Liver (tissue), 9 donors: ENCODE data around the gene ERBB4. TPM values are rescaled to one million over a fixed set of nuclear protein-coding genes. Genes with fewer than 3 reads are reported as not detected.

Experiments
- DNase-seq: peaks from one replicate; pipeline ENCODE4 v3.0.0-alpha.2; 2017; ENCODE audit warnings: low spot score
- H3K27ac ChIP-seq, 2 donors: one replicate each; pipeline ENCODE4 v1.7.0; 2013; ENCODE audit warnings: inconsistent platforms in 2 of 2, low read length in 2 of 2, control low read depth in 1 of 2, low read depth in 1 of 2, mild to moderate bottlenecking in 1 of 2
- H3K27me3 ChIP-seq, 4 donors: one replicate each; pipeline versions ENCODE4 v1.6.1 to v1.7.0; 2013; ENCODE audit warnings: low read length in 3 of 4, inconsistent platforms in 1 of 4, mild to moderate bottlenecking in 1 of 4, moderate library complexity in 1 of 4; ENCODE audit not compliant: control insufficient read depth in 4 of 4, insufficient read depth in 4 of 4
- H3K36me3 ChIP-seq, 4 donors: one replicate each; pipeline versions ENCODE4 v1.6.1 to v1.7.0; 2013; ENCODE audit warnings: low read length in 3 of 4, mild to moderate bottlenecking in 3 of 4, low read depth in 1 of 4, moderate library complexity in 1 of 4; ENCODE audit not compliant: control insufficient read depth in 4 of 4, insufficient read depth in 3 of 4
- H3K4me1 ChIP-seq, 4 donors: one replicate each; pipeline versions ENCODE4 v1.6.1 to v1.7.0; 2013; ENCODE audit warnings: low read length in 3 of 4, mild to moderate bottlenecking in 3 of 4, moderate library complexity in 1 of 4; ENCODE audit not compliant: control insufficient read depth in 4 of 4, insufficient read depth in 4 of 4
- H3K4me3 ChIP-seq, 3 donors: one replicate each; pipeline versions ENCODE4 v1.6.1 to v1.7.0; 2013; ENCODE audit warnings: low read length in 3 of 3, control low read depth in 1 of 3, low read depth in 1 of 3, mild to moderate bottlenecking in 1 of 3
- H3K9ac ChIP-seq, 2 donors: one replicate each; pipeline ENCODE4 v1.7.0; 2013; ENCODE audit warnings: low read length in 2 of 2, mild to moderate bottlenecking in 2 of 2, moderate library complexity in 2 of 2, control low read depth in 1 of 2, low read depth in 1 of 2
- H3K9me3 ChIP-seq, 4 donors: one replicate each; pipeline versions ENCODE4 v1.6.1 to v1.7.0; 2013; ENCODE audit warnings: low read length in 3 of 4; ENCODE audit not compliant: control insufficient read depth in 4 of 4
- CTCF ChIP-seq: fragments of 150-350 bp; IDR thresholded peaks from 2 replicates; pipeline ENCODE4 v1.5.1; 2017; ENCODE audit warnings: improper control_type of control experiment, low read depth, low read length; ENCODE audit not compliant: missing input control
- EGR1 ChIP-seq, 2 donors: IDR thresholded peaks; 2 replicates each; pipeline ENCODE4 v1.6.1; 2016 to 2018; ENCODE audit warnings: antibody characterized with exemption in 2 of 2, low read depth in 2 of 2
- FOXA1 ChIP-seq: IDR thresholded peaks from 2 replicates; pipeline ENCODE4 v1.6.1; 2016; ENCODE audit warnings: antibody characterized with exemption
- FOXA2 ChIP-seq: IDR thresholded peaks from 2 replicates; pipeline ENCODE4 v1.6.1; 2016; ENCODE audit warnings: antibody characterized with exemption
- GABPA ChIP-seq, 2 donors: IDR thresholded peaks in 1 of 2; conservative IDR thresholded peaks in 1 of 2; 2 replicates each; pipeline ENCODE4 v1.6.1; 2016; ENCODE audit warnings: antibody characterized with exemption in 2 of 2, mild to moderate bottlenecking in 1 of 2, moderate library complexity in 1 of 2
- HNF4A ChIP-seq, 2 donors: conservative IDR thresholded peaks; 2 replicates each; pipeline ENCODE4 v1.6.1; 2016; ENCODE audit warnings: antibody characterized with exemption in 2 of 2, mild to moderate bottlenecking in 2 of 2
- HNF4G ChIP-seq: IDR thresholded peaks from 2 replicates; pipeline ENCODE4 v1.6.1; 2016; ENCODE audit warnings: antibody characterized with exemption
- JUND ChIP-seq, 2 donors: IDR thresholded peaks; 2 replicates each; pipeline ENCODE4 v1.6.1; 2016; ENCODE audit warnings: antibody characterized with exemption in 2 of 2
- MAX ChIP-seq: IDR thresholded peaks from 2 replicates; pipeline ENCODE4 v1.6.1; 2016; ENCODE audit warnings: antibody characterized with exemption
- NR2F2 ChIP-seq: IDR thresholded peaks from 2 replicates; pipeline ENCODE4 v1.6.1; 2016; ENCODE audit warnings: antibody characterized with exemption
- RAD21 ChIP-seq, 2 donors: IDR thresholded peaks; 2 replicates each; pipeline ENCODE4 v1.6.1; 2016; ENCODE audit warnings: antibody characterized with exemption in 2 of 2, mild to moderate bottlenecking in 2 of 2
- REST ChIP-seq: IDR thresholded peaks from 2 replicates; pipeline ENCODE4 v1.6.1; 2016; ENCODE audit warnings: antibody characterized with exemption, mild to moderate bottlenecking
- RXRA ChIP-seq, 2 donors: IDR thresholded peaks; 2 replicates each; pipeline ENCODE4 v1.6.1; 2017 to 2018; ENCODE audit warnings: antibody characterized with exemption in 2 of 2, mild to moderate bottlenecking in 1 of 2
- SP1 ChIP-seq: IDR thresholded peaks from 2 replicates; pipeline ENCODE4 v1.6.1; 2018; ENCODE audit warnings: antibody characterized with exemption, mild to moderate bottlenecking
- TAF1 ChIP-seq: conservative IDR thresholded peaks from 2 replicates; pipeline ENCODE4 v1.6.1; 2016; ENCODE audit warnings: antibody characterized with exemption, mild to moderate bottlenecking
- YY1 ChIP-seq: IDR thresholded peaks from 2 replicates; pipeline ENCODE4 v1.6.1; 2016; ENCODE audit warnings: antibody characterized with exemption, mild to moderate bottlenecking
- ZBTB33 ChIP-seq: IDR thresholded peaks from 2 replicates; pipeline ENCODE4 v1.6.1; 2016; ENCODE audit warnings: antibody characterized with exemption
- WGBS: extraction: QIAGEN DNeasy Blood & Tissue Kit; methylation state at CpG from one replicate; pipeline ENCODE4 v1.1.7; 2013; 5-methylcytosine and 5-hydroxymethylcytosine counted together
- polyA plus RNA-seq, 2 donors: library from polyadenylated mRNA; stranded (reverse) in 1 of 2; unstranded in 1 of 2; fragments of 200-250 nt in 1 of 2; fragments of >200 nt in 1 of 2; fragmentation: Nextera tagmentation in 1 of 2; extraction: Ambion mirVana in 1 of 2; gene quantifications; one replicate each; pipeline versions ENCODE4 v1.2.1 to v1.2.3, GENCODE V29; 2013 to 2015
- total RNA-seq, 2 donors: library from RNA; depleted of rRNA; stranded (reverse); fragments of >200 nt; gene quantifications; one replicate each; pipeline ENCODE4 v1.2.3, GENCODE V29; 2014
- donor health status: healthy.
- donor health status: healthy.
- donor health status: healthy.
- donor health status: healthy.
- donor health status: healthy.

ERBB4 gene
- total and polyA plus RNA-seq, 4 donors = 0.03 to 0.42 TPM; not detected in 2

- H3K36me3 ChIP-seq = no peaks in the 10 kb centered on the region
- no peak for DNase-seq
- TF ChIP-seq ZBTB33 = no peak
- TF ChIP-seq GABPA (IDR thresholded peaks at IDR 0.05 in 1 of 2, conservative IDR thresholded peaks at IDR 0.05 in 1 of 2) = no peak
- no peak for TF ChIP-seq FOXA1
- no peak for TF ChIP-seq JUND (IDR thresholded peaks at IDR 0.05)
- TF ChIP-seq RAD21 (IDR thresholded peaks at IDR 0.05) = no peak
- no peak for TF ChIP-seq HNF4G
- no peak for TF ChIP-seq NR2F2
- no peaks in the 10 kb centered on the region for H3K4me1 ChIP-seq
- H3K9ac ChIP-seq = no peak overlapping the region
- peaks cover 0 to 2% (median 0%) of the 10 kb centered on the region in 4 donors for H3K27me3 ChIP-seq
- H3K9me3 ChIP-seq = no peaks in the 10 kb centered on the region
- WGBS = 54% methylated on average over 9 of the region's 9 CpGs
- H3K4me3 ChIP-seq = no peak overlapping the region
- no peak overlapping the region for H3K27ac ChIP-seq
Observed at GRCh38 chr2:211435331-211435730, 1103.3 kb downstream of the ERBB4 start.

GRCh38 chr2:211434773-211435172, 1103.8 kb downstream of the ERBB4 start:
- no peak overlapping the region for H3K9ac ChIP-seq
- TF ChIP-seq NR2F2 = no peak
- TF ChIP-seq TAF1 = no peak
- no peak for TF ChIP-seq EGR1 (IDR thresholded peaks at IDR 0.05; ENCODE audit: low read depth in 2 of 2)
- TF ChIP-seq FOXA2 = no peak
- no peak for TF ChIP-seq FOXA1
- TF ChIP-seq HNF4G = no peak
- no peak for TF ChIP-seq ZBTB33
- TF ChIP-seq JUND (IDR thresholded peaks at IDR 0.05) = no peak
- TF ChIP-seq HNF4A (conservative IDR thresholded peaks at IDR 0.05) = no peak
- no peak for TF ChIP-seq CTCF
- TF ChIP-seq GABPA (IDR thresholded peaks at IDR 0.05 in 1 of 2, conservative IDR thresholded peaks at IDR 0.05 in 1 of 2) = no peak
- no peak for TF ChIP-seq YY1
- TF ChIP-seq SP1 = no peak
- TF ChIP-seq MAX = no peak
- TF ChIP-seq REST = no peak
- TF ChIP-seq RXRA (IDR thresholded peaks at IDR 0.05) = no peak
- H3K36me3 ChIP-seq = no peaks in the 10 kb centered on the region
- H3K27me3 ChIP-seq = peaks cover 0 to 2% (median 0%) of the 10 kb centered on the region in 4 donors
- no peak overlapping the region for H3K27ac ChIP-seq
- no peaks in the 10 kb centered on the region for H3K9me3 ChIP-seq
- no peaks in the 10 kb centered on the region for H3K4me1 ChIP-seq
- DNase-seq = no peak
- WGBS = 75% methylated on average over 3 of the region's 3 CpGs
- no peak overlapping the region for H3K4me3 ChIP-seq
